Thyroid gland (tissue), 4 donors: ENCODE measurements around the gene WHRN. TPM values are rescaled to one million over a fixed set of nuclear protein-coding genes. Genes with fewer than 3 reads are reported as not detected.

Experiments used
- DNase-seq, 2 donors: peaks; one replicate each; pipeline ENCODE4 v3.0.0-alpha.2; 2019
- H3K27ac ChIP-seq, 3 donors: fragments of 200-600 bp; sonication (generic); 1 replicate in 2 of 3; 2 replicates in 1 of 3; pipeline ENCODE4 v1.5.1; 2016 to 2019; ENCODE audit warnings: mild to moderate bottlenecking in 1 of 3, moderate library complexity in 1 of 3
- H3K27me3 ChIP-seq: fragments of 200-600 bp; sonication (generic); one replicate; pipeline ENCODE4 v1.5.1; 2019
- H3K36me3 ChIP-seq, 2 donors: fragments of 200-600 bp; sonication (generic); one replicate each; pipeline ENCODE4 v1.5.1; 2016 to 2019
- H3K4me1 ChIP-seq, 2 donors: fragments of 200-600 bp; sonication (generic); one replicate each; pipeline ENCODE4 v1.5.1; 2017 to 2019
- H3K4me3 ChIP-seq, 3 donors: fragments of 200-600 bp; sonication (generic); replicated peaks in 1 of 3; 1 replicate in 2 of 3; 2 replicates in 1 of 3; pipeline ENCODE4 v1.5.1; 2016; ENCODE audit warnings: mild to moderate bottlenecking in 1 of 3
- H3K9me3 ChIP-seq: fragments of 200-600 bp; sonication (generic); one replicate; pipeline ENCODE4 v1.5.1; 2017
- CTCF ChIP-seq, 6 experiments: fragments of 200-600 bp in 3 of 6; fragments of 450-650 bp in 3 of 6; sonication (generic) in 3 of 6; IDR thresholded peaks; one replicate each; pipeline ENCODE4 v1.5.1; 2016 to 2019; ENCODE audit warnings: antibody characterized with exemption in 6 of 6, mild to moderate bottlenecking in 2 of 6, inconsistent platforms in 1 of 6, moderate library complexity in 1 of 6
- POLR2A ChIP-seq, 2 donors: fragments of 450-650 bp; IDR thresholded peaks; one replicate each; pipeline ENCODE4 v1.6.1; 2017; ENCODE audit warnings: antibody characterized with exemption in 2 of 2, mild to moderate bottlenecking in 2 of 2, moderate library complexity in 1 of 2
- WGBS, 2 donors: methylation state at CpG; one replicate each; pipeline ENCODE4 v1.1.5; 2017; 5-methylcytosine and 5-hydroxymethylcytosine counted together
- intact Hi-C: fragments of 100-400 bp; cut with DNase I; formaldehyde crosslinking; loops from one replicate; pipeline ENCODE4 v1.15.1; 2023
- total RNA-seq, 4 donors: library from RNA; depleted of rRNA; stranded (reverse); fragments of >200 nt; gene quantifications; one replicate each; pipeline ENCODE4 v1.2.3, GENCODE V29; 2016

Gene WHRN
- total RNA-seq, 4 donors from 2014 or later, result 7.4 to 13.0 (median 10.9) TPM

DNA sequence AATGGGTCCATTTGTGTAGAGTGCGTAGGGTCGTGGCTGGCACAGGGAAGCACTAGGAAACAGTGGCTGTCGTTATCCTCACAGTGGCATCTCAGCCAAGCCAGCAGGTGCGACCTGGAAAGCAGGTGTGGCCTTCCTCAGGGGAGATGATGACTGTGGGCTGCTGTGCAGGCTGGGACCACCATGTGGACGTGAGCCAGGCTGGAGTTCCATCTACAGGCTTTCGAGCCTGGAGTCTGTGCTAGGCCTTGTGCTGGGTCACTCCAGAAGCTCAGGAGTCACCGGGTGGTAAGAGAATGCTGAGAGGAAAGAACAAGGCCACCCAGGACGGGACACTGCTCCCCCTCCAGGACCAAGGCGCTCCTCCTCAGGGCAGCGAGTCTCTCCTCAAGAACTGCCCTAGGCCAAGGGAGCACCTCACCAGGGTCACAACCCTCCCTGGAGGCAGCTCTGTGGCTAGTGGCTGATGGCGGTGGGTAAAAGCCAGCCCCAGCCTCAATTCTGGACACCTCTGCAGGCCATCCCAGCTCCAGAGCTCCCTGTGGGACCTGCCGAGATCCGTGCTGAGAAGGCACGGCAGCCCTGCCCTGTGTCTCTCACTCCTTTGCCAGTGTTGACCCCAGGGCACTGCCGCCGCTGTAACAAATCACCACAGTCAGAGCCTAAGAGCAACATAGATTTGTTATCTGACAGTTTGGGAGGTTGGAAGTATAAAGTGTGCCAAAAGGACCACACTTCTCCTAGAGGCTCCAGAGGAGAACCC, 36.0 kb downstream of the WHRN start:
- WGBS, 2 donors, result 91 to 92% methylated on average over 5 to 16 of the region's 16 CpGs
- Histone ChIP-seq H3K36me3 (no peaks in the 10 kb centered on the region), H3K27me3 (no peaks in the 10 kb centered on the region), H3K9me3 (no peaks in the 10 kb centered on the region), H3K4me1 (no peaks in the 10 kb centered on the region), H3K27ac (no peak overlapping the region), H3K4me3 (no peak overlapping the region)
- no peak for DNase-seq
- intact Hi-C loops, result no loop called here
- no peak for TF ChIP-seq POLR2A (IDR thresholded peaks at IDR 0.05)
- TF ChIP-seq CTCF (IDR thresholded peaks at IDR 0.05), result no peak

GRCh38 chr9:114467910-114468309, 37.4 kb downstream of the WHRN start:
- H3K9me3 ChIP-seq, result no peaks in the 10 kb centered on the region
- intact Hi-C loops, result no loop called here
- no peak overlapping the region for H3K27ac ChIP-seq

DNA sequence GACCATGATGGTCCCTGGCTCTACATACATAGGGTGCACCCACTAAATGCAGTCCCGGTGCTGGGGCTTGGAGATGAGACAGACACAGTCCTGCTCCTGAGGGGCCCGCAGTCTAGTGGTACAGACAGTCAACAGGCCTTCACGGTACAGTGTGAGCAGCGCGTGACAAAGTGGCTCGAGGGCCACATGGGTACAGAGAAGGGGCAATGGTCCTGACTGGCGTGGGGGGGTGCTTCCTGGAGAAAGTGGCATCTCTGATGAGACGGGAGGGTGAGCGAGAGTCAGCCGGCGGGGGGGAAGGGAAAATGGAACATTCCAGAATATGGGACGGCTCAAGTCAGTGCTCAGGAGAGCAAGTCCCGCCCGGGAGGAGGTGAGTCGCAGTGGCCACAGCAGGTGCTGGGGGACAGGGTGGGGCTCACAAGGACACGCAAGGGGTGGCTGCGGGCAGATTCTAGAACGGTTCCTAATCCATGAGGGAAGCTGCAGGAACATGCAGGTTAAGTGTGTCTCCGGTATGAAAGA, 38.0 kb downstream of the WHRN start:
- H3K27ac ChIP-seq, result no peak overlapping the region
- WGBS, 2 donors, result 93 to 94% methylated on average over 19 of the region's 19 CpGs
- H3K27me3 ChIP-seq, result no peaks in the 10 kb centered on the region
- TF ChIP-seq CTCF (IDR thresholded peaks at IDR 0.05), result no peak
- TF ChIP-seq POLR2A (IDR thresholded peaks at IDR 0.05), result no peak
- intact Hi-C loops, result no loop called here
- H3K4me1 ChIP-seq, result no peaks in the 10 kb centered on the region
- no peaks in the 10 kb centered on the region for H3K36me3 ChIP-seq
- no peaks in the 10 kb centered on the region for H3K9me3 ChIP-seq
- H3K4me3 ChIP-seq, result no peak overlapping the region
- DNase-seq, result no peak

More at GRCh38 chr9:114467910-114468309, 37.4 kb downstream of the WHRN start:
- no peaks in the 10 kb centered on the region for H3K27me3 ChIP-seq
- H3K4me1 ChIP-seq, result no peaks in the 10 kb centered on the region
- H3K36me3 ChIP-seq, result no peaks in the 10 kb centered on the region
- no peak for DNase-seq
- WGBS, 2 donors, result 96 to 100% methylated on average over 2 of the region's 2 CpGs
- no peak overlapping the region for H3K4me3 ChIP-seq
- no peak for TF ChIP-seq POLR2A (IDR thresholded peaks at IDR 0.05)
- no peak for TF ChIP-seq CTCF (IDR thresholded peaks at IDR 0.05)

DNA sequence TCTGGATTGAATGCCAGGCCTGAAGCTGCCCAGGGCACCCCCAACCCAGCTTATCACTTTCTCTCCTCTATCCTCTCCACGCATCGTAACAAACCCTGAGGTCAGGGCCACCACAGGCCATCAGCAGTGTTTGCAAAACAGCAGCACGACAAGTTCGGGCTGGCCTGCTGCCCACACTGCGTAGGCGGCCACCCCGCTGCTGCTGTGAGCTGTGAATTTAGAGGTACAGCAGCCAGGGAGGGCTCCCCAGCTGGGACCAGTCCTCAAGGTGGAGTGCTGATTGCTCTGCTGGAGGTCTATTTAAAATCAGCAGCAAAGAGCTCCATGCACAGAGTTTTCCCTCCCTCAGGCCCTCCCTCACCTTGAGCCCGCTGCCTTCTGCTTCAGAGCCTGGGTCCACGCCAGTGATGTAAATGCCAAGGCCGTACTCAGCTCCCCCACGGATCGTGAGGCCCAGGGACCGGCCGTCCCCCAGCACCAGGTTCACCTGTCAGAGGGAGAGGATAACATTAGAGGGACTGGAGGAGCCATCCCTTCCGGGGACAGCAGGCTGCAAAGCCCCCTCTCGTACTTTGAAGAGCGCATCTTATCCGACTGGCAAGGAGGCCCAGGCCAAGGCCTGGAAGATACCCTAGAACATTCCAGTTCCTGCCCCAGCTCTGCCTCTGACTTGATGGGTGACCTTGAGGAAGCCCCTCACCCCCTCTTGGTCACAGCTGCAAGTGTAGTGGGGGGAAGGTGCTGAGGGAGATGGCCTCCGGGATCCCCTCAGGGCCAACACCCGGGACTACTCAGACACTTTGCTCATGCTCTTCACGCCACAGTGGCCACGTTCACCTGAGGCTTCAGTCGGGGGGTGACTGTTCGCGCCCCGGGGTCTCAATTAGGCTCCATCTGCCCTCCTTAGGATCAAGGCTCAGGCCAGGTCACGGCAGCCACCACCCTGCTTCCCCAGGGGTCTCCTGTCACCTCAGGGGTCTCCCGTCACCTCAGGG, 39.1 kb downstream of the WHRN start:
- H3K27me3 ChIP-seq, result no peaks in the 10 kb centered on the region
- 53 to 68% methylated on average over 23 to 26 of the region's 28 CpGs for WGBS, 2 donors
- DNase-seq, result peak; percentile 59 to 81
- no peak overlapping the region for H3K4me3 ChIP-seq
- intact Hi-C loops, result no loop called here
- no peaks in the 10 kb centered on the region for H3K4me1 ChIP-seq
- H3K27ac ChIP-seq, result no peak overlapping the region
- no peaks in the 10 kb centered on the region for H3K9me3 ChIP-seq
- H3K36me3 ChIP-seq, result no peaks in the 10 kb centered on the region
- no peak for TF ChIP-seq CTCF (IDR thresholded peaks at IDR 0.05)
- TF ChIP-seq POLR2A (IDR thresholded peaks at IDR 0.05), result no peak
